PC-3 (cell line): Measurements from ENCODE around the gene CACNA1C. TPM values are rescaled to one million over a fixed set of nuclear protein-coding genes. Genes with fewer than 3 reads are reported as not detected.

ENCODE experiments used
- ATAC-seq: fragments of 200-7000 bp; cut with Tn5 transposase; 2 replicates; pipeline ENCODE4 v1.9.1; 2020; ENCODE audit warnings: mild to moderate bottlenecking, moderate library complexity
- BruUV-seq: library from RNA; stranded (reverse); fragments of 400-500 nt; replicated peaks from 2 replicates; lab custom pipeline; 2021; lab: Mats Ljungman, UMichigan
- CTCF ChIA-PET: fragments of 300-600 bp; sonication (Branson Sonifier 250); formaldehyde crosslinking; loops from one replicate; lab custom pipeline; 2022; ENCODE audit warnings: antibody characterized with exemption; lab: Charles Lee
- POLR2A ChIA-PET: fragments of 300-600 bp; sonication (Branson Sonifier 250); formaldehyde crosslinking; loops from one replicate; lab custom pipeline; 2022; ENCODE audit warnings: antibody characterized with exemption; ENCODE audit not compliant: unreplicated experiment; lab: Charles Lee
- DNase-seq: peaks from one replicate; pipeline ENCODE4 v3.0.0-alpha.2; 2015
- H2AFZ ChIP-seq: fragments of 300-600 bp; sonication (generic); 2 replicates; pipeline ENCODE4 v1.6.0; 2016; ENCODE audit warnings: antibody characterized with exemption, low read length
- H3F3A ChIP-seq: fragments of 300-600 bp; sonication (generic); one replicate; pipeline ENCODE4 v1.6.0; 2017; ENCODE audit warnings: antibody characterized with exemption, low read length, control low read depth, mild to moderate bottlenecking; ENCODE audit not compliant: unreplicated experiment
- H3K27ac ChIP-seq: fragments of 300-600 bp; sonication (generic); 2 replicates; pipeline ENCODE4 v1.5.1; 2016; ENCODE audit warnings: mild to moderate bottlenecking, low read length
- H3K27me3 ChIP-seq: fragments of 300-600 bp; sonication (generic); 2 replicates; pipeline ENCODE4 v1.6.1; 2016; ENCODE audit warnings: low read length, mixed read lengths
- H3K36me3 ChIP-seq: fragments of 300-600 bp; sonication (generic); 2 replicates; pipeline ENCODE4 v1.6.1; 2016; ENCODE audit warnings: low read depth, mixed run types, low read length, mixed read lengths
- H3K4me1 ChIP-seq: fragments of 300-600 bp; sonication (generic); 2 replicates; pipeline ENCODE4 v1.5.1; 2016; ENCODE audit warnings: low read length; ENCODE audit not compliant: insufficient read depth
- H3K4me2 ChIP-seq: fragments of 300-600 bp; sonication (generic); 2 replicates; pipeline ENCODE4 v1.6.0; 2016; ENCODE audit warnings: low read length
- H3K4me3 ChIP-seq: fragments of 300-600 bp; sonication (generic); 2 replicates; pipeline ENCODE4 v1.5.1; 2016; ENCODE audit warnings: mild to moderate bottlenecking, low read length, mixed read lengths
- H3K79me2 ChIP-seq: fragments of 300-600 bp; sonication (generic); 2 replicates; pipeline ENCODE4 v1.6.1; 2017; ENCODE audit warnings: low read length, mixed read lengths
- H3K9ac ChIP-seq: fragments of 300-600 bp; sonication (generic); 2 replicates; pipeline ENCODE4 v1.6.0; 2016; ENCODE audit warnings: mild to moderate bottlenecking, low read length
- H3K9me2 ChIP-seq: fragments of 300-600 bp; sonication (generic); replicated peaks from 2 replicates; pipeline ENCODE4 v1.6.1; 2016; ENCODE audit warnings: mixed run types, low read length, mixed read lengths
- H3K9me3 ChIP-seq: fragments of 300-600 bp; sonication (generic); 2 replicates; pipeline ENCODE4 v1.6.1; 2016; ENCODE audit warnings: low read length, mixed read lengths
- H4K20me1 ChIP-seq: fragments of 300-600 bp; sonication (generic); 2 replicates; pipeline ENCODE4 v1.6.1; 2016; ENCODE audit warnings: low read length, mixed read lengths
- CTCF ChIP-seq: fragments of 300-600 bp; sonication (generic); conservative IDR thresholded peaks from 2 replicates; pipeline ENCODE4 v1.5.1; 2017; ENCODE audit warnings: antibody characterized with exemption, low read depth, mild to moderate bottlenecking, low read length
- EZH2 ChIP-seq: fragments of 300-600 bp; sonication (generic); IDR thresholded peaks from one replicate; pipeline ENCODE4 v1.6.1; 2017; ENCODE audit warnings: antibody characterized with exemption, mild to moderate bottlenecking, low read length; ENCODE audit not compliant: unreplicated experiment
- EZH2phosphoT487 ChIP-seq: fragments of 300-600 bp; sonication (generic); IDR thresholded peaks from 2 replicates; pipeline ENCODE4 v1.6.1; 2018; ENCODE audit warnings: mild to moderate bottlenecking, antibody characterized with exemption, low read length, borderline replicate concordance
- intact Hi-C: fragments of 100-400 bp; cut with micrococcal nuclease; formaldehyde crosslinking; loops from 2 replicates; pipeline ENCODE4 v1.9.0; 2023
- total RNA-seq: library from RNA; depleted of rRNA; stranded (reverse); fragments of >200 nt; gene quantifications from 2 replicates; pipeline ENCODE4 v1.2.3, GENCODE V29; 2014

Gene CACNA1C
- total RNA-seq, 1 experiment from 2014 or later = not detected

GRCh38 chr12:2451025-2451424, 398.2 kb downstream of the CACNA1C start:
- no peak overlapping the region for H2AFZ ChIP-seq
- no peak overlapping the region for H3K4me3 ChIP-seq
- no peak overlapping the region for H3K9ac ChIP-seq
- BruUV-seq = no TSS peak
- no peak overlapping the region for H3K27ac ChIP-seq
- H3K79me2 ChIP-seq = no peaks in the 10 kb centered on the region
- no peaks in the 10 kb centered on the region for H3K36me3 ChIP-seq
- H3K9me2 ChIP-seq = no peaks in the 10 kb centered on the region
- POLR2A ChIA-PET = no interaction called here
- no peak overlapping the region for H3K4me2 ChIP-seq
- intact Hi-C loops = no loop called here
- H3K9me3 ChIP-seq = no peaks in the 10 kb centered on the region
- CTCF ChIA-PET = no interaction called here
- no peak for DNase-seq
- TF ChIP-seq EZH2 (no peak), CTCF (no peak)
- H3K27me3 ChIP-seq = peaks cover 34% of the 10 kb centered on the region
- no peaks in the 10 kb centered on the region for H4K20me1 ChIP-seq
- ATAC-seq = no peak
- H3K4me1 ChIP-seq = no peaks in the 10 kb centered on the region
- no peaks in the 10 kb centered on the region for H3F3A ChIP-seq

- BruUV-seq = no TSS peak
- intact Hi-C loops = no loop called here
- H3K4me1 ChIP-seq = no peaks in the 10 kb centered on the region
Observed at GRCh38 chr12:2451497-2451896, 398.7 kb downstream of the CACNA1C start.

More at GRCh38 chr12:2451497-2451896, 398.7 kb downstream of the CACNA1C start:
- no peak overlapping the region for H2AFZ ChIP-seq
- H3K36me3 ChIP-seq = no peaks in the 10 kb centered on the region
- no peaks in the 10 kb centered on the region for H3F3A ChIP-seq
- no peak for TF ChIP-seq EZH2
- TF ChIP-seq EZH2phosphoT487 = no peak
- TF ChIP-seq CTCF = no peak
- H3K4me3 ChIP-seq = no peak overlapping the region
- no peaks in the 10 kb centered on the region for H3K79me2 ChIP-seq
- H4K20me1 ChIP-seq = no peaks in the 10 kb centered on the region
- H3K9me2 ChIP-seq = no peaks in the 10 kb centered on the region
- no peaks in the 10 kb centered on the region for H3K9me3 ChIP-seq
- DNase-seq = no peak
- H3K27ac ChIP-seq = no peak overlapping the region
- CTCF ChIA-PET = no interaction called here
- POLR2A ChIA-PET = no interaction called here
- ATAC-seq = no peak
- no peak overlapping the region for H3K4me2 ChIP-seq
- peaks cover 39% of the 10 kb centered on the region for H3K27me3 ChIP-seq
- H3K9ac ChIP-seq = no peak overlapping the region
